ENCODE measurements around the gene DHX57. TPM values are rescaled to one million over a fixed set of nuclear protein-coding genes. Genes with fewer than 3 reads are reported as not detected.
"Not testable (repeated sequence)": the region's sequence is repeated elsewhere in the genome, so short reads cannot be mapped to it uniquely, and the experiment has no call there.

DHX57 gene
- polyA plus RNA-seq, 5 donors: 31.4 to 42.5 (median 37.9) TPM

- DNase-seq: no peak
Observed at GRCh38 chr2:38797250-38797676, 78.5 kb downstream of the DHX57 start.

GRCh38 chr2:38795016-38795415 lies 80.7 kb downstream of the DHX57 start:
- not testable (repeated sequence) for DNase-seq

GRCh38 chr2:38794235-38794946 lies 81.3 kb downstream of the DHX57 start:
- no peak for DNase-seq

- no peak for DNase-seq
Observed at GRCh38 chr2:38793511-38793910, 82.2 kb downstream of the DHX57 start.

GRCh38 chr2:38792751-38793150 lies 83.0 kb downstream of the DHX57 start:
- DNase-seq: no peak

- not testable (repeated sequence) for DNase-seq
Observed at GRCh38 chr2:38792321-38792720, 83.4 kb downstream of the DHX57 start.

- no peak for DNase-seq
Observed at GRCh38 chr2:38791744-38792143, 84.0 kb downstream of the DHX57 start.

- no peak for DNase-seq
Observed at GRCh38 chr2:38789691-38790090, 86.0 kb downstream of the DHX57 start.

- no peak for DNase-seq
Observed at GRCh38 chr2:38788306-38788705, 87.4 kb downstream of the DHX57 start.

GRCh38 chr2:38783586-38783985 lies 92.1 kb downstream of the DHX57 start:
- no peak for DNase-seq

GRCh38 chr2:38778687-38779082 lies 97.0 kb downstream of the DHX57 start:
- no peak for DNase-seq

- no peak for DNase-seq
Observed at GRCh38 chr2:38776531-38776930, 99.2 kb downstream of the DHX57 start.

GRCh38 chr2:38775921-38776225 lies 99.9 kb downstream of the DHX57 start:
- no peak for DNase-seq

GRCh38 chr2:38775097-38775920 lies 100.4 kb downstream of the DHX57 start:
- no peak for DNase-seq

GRCh38 chr2:38771632-38772031 lies 104.1 kb downstream of the DHX57 start:
- DNase-seq: no peak

GRCh38 chr2:38765551-38765950 lies 110.2 kb downstream of the DHX57 start:
- no peak for DNase-seq

GRCh38 chr2:38765149-38765548 lies 110.6 kb downstream of the DHX57 start:
- no peak for DNase-seq

GRCh38 chr2:38763728-38764127 lies 112.0 kb downstream of the DHX57 start:
- DNase-seq: no peak

GRCh38 chr2:38763228-38763627 lies 112.5 kb downstream of the DHX57 start:
- no peak for DNase-seq

GRCh38 chr2:38755891-38756290 lies 119.8 kb downstream of the DHX57 start:
- DNase-seq: not testable (repeated sequence)

- DNase-seq: no peak
Observed at GRCh38 chr2:38754506-38754905, 121.2 kb downstream of the DHX57 start.

GRCh38 chr2:38754049-38754448 lies 121.7 kb downstream of the DHX57 start:
- no peak for DNase-seq
